ENCODE measurements around the gene TMPRSS13.

TMPRSS13 gene

DNA sequence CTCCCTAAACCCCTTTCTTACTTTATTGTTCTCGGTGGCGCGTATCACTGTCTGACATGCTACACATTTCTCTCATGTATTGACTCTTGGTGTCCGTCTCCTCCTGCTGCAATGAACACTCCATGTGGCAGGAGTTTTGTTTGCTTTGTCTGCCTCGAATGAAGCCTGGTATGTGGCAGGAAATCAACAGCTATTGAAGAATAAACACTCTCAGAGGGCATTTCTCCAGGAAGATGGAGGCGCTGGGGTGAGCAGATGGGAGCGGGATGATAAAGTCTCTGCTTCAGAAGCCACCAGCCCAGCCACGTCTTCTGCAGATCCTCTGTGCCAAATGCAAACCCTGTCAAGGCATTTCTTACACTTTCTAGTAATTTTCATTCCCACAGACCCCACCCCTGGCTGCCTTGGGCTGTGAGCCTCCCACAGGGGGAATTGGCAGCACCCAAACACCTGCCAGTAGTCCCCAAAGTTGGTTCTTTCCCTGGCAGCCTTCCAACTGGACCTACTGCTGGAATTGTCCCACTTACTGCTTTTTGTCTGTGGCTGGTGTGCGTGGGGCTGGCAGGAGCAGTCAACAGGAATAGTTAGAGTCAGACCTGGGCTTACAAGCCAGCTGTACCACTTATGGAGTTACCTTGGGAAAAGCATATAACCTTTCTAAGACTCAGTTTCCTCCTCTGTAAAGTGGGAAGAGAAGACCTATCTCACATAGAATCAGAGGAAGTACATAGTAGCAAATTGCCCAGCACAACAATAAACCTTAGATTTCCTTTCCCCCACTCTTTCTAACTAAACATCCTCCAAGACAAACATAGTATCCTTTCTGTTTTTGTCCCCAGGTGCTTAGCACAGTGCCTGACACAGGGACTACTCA, 43.7 kb upstream of the TMPRSS13 start:
- no peak for TF ChIP-seq CTCF (IDR thresholded peaks at IDR 0.05; ENCODE audit: extremely low read depth, insufficient read depth, missing control alignments)
- in situ Hi-C loops (cut with MboI; ENCODE audit: low pct_unique_long_range_greater_than_20kb, low sequenced_read_pairs, unreplicated experiment), result no loop called here
- no peak for DNase-seq (ENCODE audit: low spot score)

DNA sequence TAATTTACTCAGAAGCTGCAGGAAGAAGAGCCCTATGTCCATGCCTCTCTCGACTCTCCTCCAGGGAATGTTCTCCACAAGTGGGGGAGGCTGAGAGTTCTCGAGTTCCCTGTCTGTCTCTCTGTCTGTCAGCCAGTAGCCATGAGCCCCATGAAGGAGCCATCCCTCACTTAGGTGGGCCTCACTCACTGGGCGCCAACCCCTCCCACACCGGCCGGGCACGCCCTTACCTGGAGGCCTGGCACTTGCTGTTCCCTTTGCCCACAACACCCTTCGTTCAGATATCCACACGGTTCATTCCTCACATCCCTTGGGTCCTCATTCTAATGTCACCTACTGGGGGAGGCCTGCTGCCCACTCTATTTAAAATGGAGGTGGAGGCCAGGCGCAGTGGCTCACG, 42.8 kb upstream of the TMPRSS13 start:
- TF ChIP-seq CTCF (IDR thresholded peaks at IDR 0.05; ENCODE audit: extremely low read depth, insufficient read depth, missing control alignments), result no peak
- in situ Hi-C loops (cut with MboI; ENCODE audit: low pct_unique_long_range_greater_than_20kb, low sequenced_read_pairs, unreplicated experiment), result no loop called here
- DNase-seq (ENCODE audit: low spot score), result no peak

- TF ChIP-seq CTCF (IDR thresholded peaks at IDR 0.05; ENCODE audit: extremely low read depth, insufficient read depth, missing control alignments), result no peak
- in situ Hi-C loops (cut with MboI; ENCODE audit: low pct_unique_long_range_greater_than_20kb, low sequenced_read_pairs, unreplicated experiment), result no loop called here
- no peak for DNase-seq (ENCODE audit: low spot score)
Observed at GRCh38 chr11:117970400-117971024, 41.3 kb upstream of the TMPRSS13 start.

GRCh38 chr11:117969160-117969991, 40.2 kb upstream of the TMPRSS13 start:
- in situ Hi-C loops (cut with MboI; ENCODE audit: low pct_unique_long_range_greater_than_20kb, low sequenced_read_pairs, unreplicated experiment), result no loop called here
- no peak for TF ChIP-seq CTCF (IDR thresholded peaks at IDR 0.05; ENCODE audit: extremely low read depth, insufficient read depth, missing control alignments)
- DNase-seq (ENCODE audit: low spot score), result no peak

DNA sequence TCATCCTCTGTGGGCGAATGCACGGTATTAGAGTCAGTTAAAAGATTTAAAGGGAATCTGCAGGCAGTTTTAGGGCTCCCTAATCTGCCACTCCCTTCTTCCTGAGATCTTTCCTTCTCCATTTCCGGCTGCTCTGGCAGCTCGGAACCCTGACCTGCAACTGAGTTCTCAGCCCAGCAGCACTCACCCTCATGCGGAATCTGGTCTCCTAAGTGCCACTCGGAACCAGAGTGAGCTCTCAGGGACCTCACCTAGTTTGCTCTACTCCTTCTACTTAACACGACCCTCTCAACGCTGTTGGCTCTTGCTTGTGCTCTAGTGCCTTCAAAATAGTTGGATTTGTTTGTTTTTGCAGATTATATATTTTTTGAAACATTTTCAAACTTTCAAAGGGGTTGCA, 37.7 kb upstream of the TMPRSS13 start:
- in situ Hi-C loops (cut with MboI; ENCODE audit: low pct_unique_long_range_greater_than_20kb, low sequenced_read_pairs, unreplicated experiment), result no loop called here
- DNase-seq (ENCODE audit: low spot score), result no peak
- no peak for TF ChIP-seq CTCF (IDR thresholded peaks at IDR 0.05; ENCODE audit: extremely low read depth, insufficient read depth, missing control alignments)

DNA sequence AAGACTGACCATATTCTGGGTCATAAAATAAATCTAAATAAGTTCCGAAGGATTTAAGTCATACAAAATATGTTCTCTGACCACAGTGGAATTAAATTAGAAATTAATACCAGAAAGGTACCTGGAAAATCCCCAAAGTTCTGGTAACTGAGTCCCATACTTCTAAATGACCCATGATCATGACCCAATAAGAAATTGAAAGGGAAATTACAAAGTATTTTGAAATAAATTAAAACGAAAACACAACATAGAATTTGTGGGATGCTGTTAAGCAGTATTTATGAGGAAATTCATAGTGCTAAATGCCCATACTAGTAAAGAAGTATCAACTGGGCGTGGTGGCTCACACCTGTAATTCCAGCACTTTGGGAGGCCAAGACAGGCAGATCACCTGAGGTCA, 33.6 kb upstream of the TMPRSS13 start:
- DNase-seq (ENCODE audit: low spot score), result no peak
- in situ Hi-C loops (cut with MboI; ENCODE audit: low pct_unique_long_range_greater_than_20kb, low sequenced_read_pairs, unreplicated experiment), result no loop called here
- TF ChIP-seq CTCF (IDR thresholded peaks at IDR 0.05; ENCODE audit: extremely low read depth, insufficient read depth, missing control alignments), result no peak
